HG03575 (cell line): ENCODE measurements around the gene PCMT1.
A peak's percentile ranks its signal among the peaks of the same experiment; 100 is the strongest.
"Not testable (repeated sequence)": the region's sequence is repeated elsewhere in the genome, so short reads cannot be mapped to it uniquely, and the experiment has no call there.

ENCODE experiments used
- ATAC-seq: cut with Tn5 transposase; IDR thresholded peaks from one replicate; pipeline ENCODE4 v1.9.1; 2021; ENCODE audit not compliant: unreplicated experiment, insufficient number of reproducible peaks, low FRiP score; ENCODE audit errors: extremely low read depth

PCMT1 gene

GRCh38 chr6:149746147-149746946 is 3.2 kb upstream of the PCMT1 start, which contains the start of gene NUP43:
Gene NUP43, minus strand, starts transcription at chr6:149746529. Its CDS starts 34 bp downstream, at chr6:149746495.
- peak; percentile 56 for ATAC-seq

- not testable (repeated sequence) for ATAC-seq
These were observed 403 bp upstream of the PCMT1 start for GRCh38 chr6:149749082-149749593.

GRCh38 chr6:149750136-149750609 is 632 bp downstream of the PCMT1 start:
- ATAC-seq = peak; percentile 3

GRCh38 chr6:149751239-149751638 is 1.7 kb downstream of the PCMT1 start:
- ATAC-seq = no peak

GRCh38 chr6:149751920-149752319 is 2.4 kb downstream of the PCMT1 start:
- not testable (repeated sequence) for ATAC-seq

GRCh38 chr6:149752600-149753373 is 3.2 kb downstream of the PCMT1 start:
- no peak for ATAC-seq

GRCh38 chr6:149753374-149753637 is 3.8 kb downstream of the PCMT1 start:
- not testable (repeated sequence) for ATAC-seq

GRCh38 chr6:149754548-149754947 is 5.0 kb downstream of the PCMT1 start:
- no peak for ATAC-seq

- ATAC-seq = peak; percentile 61
These were observed 6.0 kb downstream of the PCMT1 start for GRCh38 chr6:149755300-149756260.

- ATAC-seq = no peak
These were observed 6.7 kb downstream of the PCMT1 start for GRCh38 chr6:149756261-149756636.

GRCh38 chr6:149761438-149761837 is 11.9 kb downstream of the PCMT1 start:
- peak; percentile 94 for ATAC-seq

GRCh38 chr6:149763866-149764265 is 14.3 kb downstream of the PCMT1 start:
- no peak for ATAC-seq

- ATAC-seq = no peak
These were observed 16.7 kb downstream of the PCMT1 start for GRCh38 chr6:149766156-149766769.

- no peak for ATAC-seq
These were observed 20.1 kb downstream of the PCMT1 start for GRCh38 chr6:149769676-149770075.

GRCh38 chr6:149771185-149771584 is 21.6 kb downstream of the PCMT1 start:
- no peak for ATAC-seq

- ATAC-seq = no peak
These were observed 22.4 kb downstream of the PCMT1 start for GRCh38 chr6:149771925-149772324.

GRCh38 chr6:149777624-149778023 is 28.1 kb downstream of the PCMT1 start:
- no peak for ATAC-seq

- ATAC-seq = no peak
These were observed 30.1 kb downstream of the PCMT1 start for GRCh38 chr6:149779644-149779963.

GRCh38 chr6:149781715-149782114 is 32.2 kb downstream of the PCMT1 start:
- no peak for ATAC-seq
